Measurements from ENCODE around the gene GPR173. TPM values are rescaled to one million over a fixed set of nuclear protein-coding genes. Genes with fewer than 3 reads are reported as not detected.

The GPR173 gene
- total and polyA plus RNA-seq, 2 of the 8 experiments (the other 6 are each of a cell fraction or from before 2014, with no cell fraction given) = 7.0 to 11.3 TPM

DNA sequence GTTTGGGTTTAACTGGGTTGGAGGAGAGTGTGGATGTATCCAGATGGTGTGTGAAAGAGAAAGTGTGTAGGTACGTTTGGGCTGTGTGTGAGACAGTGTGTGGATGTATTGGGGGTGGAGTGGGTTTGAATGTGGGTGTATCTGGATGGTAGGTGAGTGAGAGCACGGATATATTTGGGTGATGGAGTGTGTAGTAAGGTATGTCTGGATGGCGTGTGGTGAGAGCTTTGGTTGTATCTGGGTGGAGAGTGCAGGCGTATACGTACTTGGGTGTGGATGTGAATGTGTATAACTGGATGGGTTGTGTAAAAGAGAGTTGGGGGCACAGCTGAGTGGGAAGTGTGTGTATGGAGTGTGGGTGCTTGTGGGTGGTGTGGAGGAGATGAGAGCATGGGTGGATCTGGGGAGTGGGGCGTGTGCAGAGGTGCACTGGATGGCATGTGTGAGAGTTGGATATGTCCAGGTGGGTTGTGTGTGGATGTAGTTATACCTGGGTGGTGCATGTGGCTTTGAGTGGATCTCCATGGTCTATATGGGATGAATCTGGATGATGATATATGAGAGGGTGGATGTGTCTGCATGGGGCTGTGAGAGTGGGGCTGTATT, 6.8 kb downstream of the GPR173 start:
- Histone ChIP-seq H3K4me2 (ENCODE audit: insufficient read depth in 1 of 2, low read depth in 2 of 2, low read length in 2 of 2) (no peak overlapping the region), H2BK15ac (ENCODE audit: low read length) (no peak overlapping the region), H2BK12ac (ENCODE audit: low read depth, low read length) (no peak overlapping the region), H2BK120ac (replicated peaks; ENCODE audit: low read depth, low read length) (no peak overlapping the region), H3K4me3 (ENCODE audit: extremely low read depth in 1 of 4, insufficient read depth in 2 of 4, low read depth in 3 of 4, low read length in 4 of 4) (no peak overlapping the region), H2AFZ (ENCODE audit: low read length) (no peak overlapping the region), H3K27me3 (replicated peaks in 1 of 4; ENCODE audit: control insufficient read depth in 3 of 4, extremely low read depth in 1 of 4, insufficient read depth in 3 of 4, low read length in 3 of 4) (no peaks in the 10 kb centered on the region), H4K20me1 (replicated peaks in 1 of 2; ENCODE audit: control insufficient read depth in 1 of 2, insufficient read depth in 2 of 2, low read length in 2 of 2) (peaks cover 0 to 4% of the 10 kb centered on the region in 2 experiments), H3K9ac (replicated peaks in 1 of 4; ENCODE audit: extremely low read depth in 1 of 4, low read depth in 3 of 4, low read length in 3 of 4) (no peak overlapping the region), H3K23me2 (ENCODE audit: low read depth, low read length) (peaks cover 11% of the 10 kb centered on the region; the same call in 1 of the 2 replicates), H3K4me1 (replicated peaks in 1 of 4; ENCODE audit: control insufficient read depth in 3 of 4, insufficient read depth in 4 of 4, low read length in 3 of 4) (peaks cover 0 to 2% (median under 1%) of the 10 kb centered on the region in 4 experiments; a peak in 1 of 7 replicates), H3K14ac (ENCODE audit: insufficient read length) (no peak overlapping the region), H2BK20ac (ENCODE audit: low read length) (no peak overlapping the region), H3K56ac (replicated peaks; ENCODE audit: insufficient read length, low read depth, low read length) (peak overlapping the region; percentile 30), H3K79me2 (ENCODE audit: control insufficient read depth in 1 of 2, insufficient read depth in 2 of 2, low read length in 2 of 2) (peaks cover 0 to 26% of the 10 kb centered on the region in 2 experiments; a peak in 3 of 4 replicates), H4K91ac (replicated peaks; ENCODE audit: insufficient read length, low read length) (no peak overlapping the region), H3K36me3 (ENCODE audit: control insufficient read depth in 2 of 4, insufficient read depth in 4 of 4, low read length in 3 of 4) (no peaks in the 10 kb centered on the region), H3K18ac (ENCODE audit: extremely low read depth, low read length) (no peak overlapping the region), H3K23ac (ENCODE audit: insufficient read length) (no peak overlapping the region), H2BK5ac (ENCODE audit: low read depth, low read length) (no peak overlapping the region), H3K79me1 (ENCODE audit: low read depth, low read length) (peaks cover 3% of the 10 kb centered on the region; the same call in 1 of the 2 replicates), H4K8ac (ENCODE audit: extremely low read depth, insufficient read depth, low read length) (no peak overlapping the region), H3K9me3 (ENCODE audit: insufficient read depth in 2 of 2, low read depth in 1 of 2, low read length in 1 of 2) (no peaks in the 10 kb centered on the region), H3K27ac (ENCODE audit: low read depth, low read length) (no peak overlapping the region), H4K5ac (ENCODE audit: insufficient read length, low read depth, low read length) (no peak overlapping the region), H2AK5ac (ENCODE audit: low read depth, low read length) (no peak overlapping the region), H3K4ac (replicated peaks; ENCODE audit: insufficient read length, low read depth, low read length) (no peak overlapping the region)
- no peak for FAIRE-seq
- POLR2A ChIA-PET (ENCODE audit: partially characterized antibody) = no interaction called here
- WGBS, 2 experiments (ENCODE audit: extremely low coverage in 1 of 2, insufficient coverage in 1 of 2, insufficient read length in 1 of 2, insufficient replicate concordance in 2 of 2, low coverage in 1 of 2, low lambda C conversion rate in 2 of 2, missing lambda C conversion rate in 1 of 2) = 87% methylated on average over 6 of the region's 6 CpGs; no CpG with 5 or more reads in 1 of the 2 experiments
- TF ChIP-seq CHD1 (IDR thresholded peaks at IDR 0.05; ENCODE audit: low read depth, low read length) (no peak), BRCA1 (IDR thresholded peaks at IDR 0.05; ENCODE audit: low read depth, low read length) (no peak)
- TF ChIP-seq, protein P1, sequence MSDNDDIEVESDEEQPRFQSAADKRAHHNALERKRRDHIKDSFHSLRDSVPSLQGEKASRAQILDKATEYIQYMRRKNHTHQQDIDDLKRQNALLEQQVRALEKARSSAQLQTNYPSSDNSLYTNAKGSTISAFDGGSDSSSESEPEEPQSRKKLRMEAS (IDR thresholded peaks at IDR 0.05) = no peak
- DNase-seq (ENCODE audit: low read depth in 1 of 2, low spot score in 2 of 2) = no peak
- CTCF ChIA-PET (ENCODE audit: partially characterized antibody) = interaction anchor here (0.7 kb wide), 1 partner anchor 47 kb away, joined by 3 read pairs; no protein-coding TSS in a partner anchor
